ENCODE data around the gene HS3ST3A1. TPM values are rescaled to one million over a fixed set of nuclear protein-coding genes. Genes with fewer than 3 reads are reported as not detected.

Gene HS3ST3A1
- total RNA-seq, 1 experiment from 2014 or later: 3.4 TPM

- WGBS (ENCODE audit: extremely low coverage, insufficient read length, low lambda C conversion rate): no CpG with 5 or more reads among the region's 2 CpGs
- Histone ChIP-seq H3K9ac (ENCODE audit: extremely low read depth, insufficient read length, low read length) (no peak overlapping the region), H4K91ac (ENCODE audit: insufficient read length, low read depth, low read length) (no peak overlapping the region), H4K8ac (replicated peaks; ENCODE audit: insufficient read length, low read depth, low read length) (no peak overlapping the region), H2BK12ac (ENCODE audit: insufficient read length, low read depth, low read length) (no peak overlapping the region), H2AFZ (ENCODE audit: low read length) (no peak overlapping the region), H2BK120ac (ENCODE audit: low read depth, low read length, poor library complexity, severe bottlenecking) (no peak overlapping the region), H3K4me2 (ENCODE audit: insufficient read depth, insufficient read length, low read length) (no peak overlapping the region), H2BK5ac (ENCODE audit: insufficient read length, low read length) (no peak overlapping the region), H3T11ph (ENCODE audit: low read length) (no peak overlapping the region), H3K79me2 (ENCODE audit: insufficient read depth, low read length) (no peaks in the 10 kb centered on the region), H2BK15ac (ENCODE audit: low read depth, low read length) (no peak overlapping the region), H3K4ac (ENCODE audit: low read depth, low read length) (no peak overlapping the region), H4K5ac (ENCODE audit: insufficient read length, low read depth, low read length) (no peak overlapping the region), H3K23me2 (ENCODE audit: insufficient read length, low read depth, low read length, poor library complexity, severe bottlenecking) (no peaks in the 10 kb centered on the region), H3K56ac (ENCODE audit: insufficient read length, low read depth, low read length) (no peak overlapping the region), H3K4me1 (ENCODE audit: insufficient read depth, low read length) (no peaks in the 10 kb centered on the region), H2BK20ac (ENCODE audit: low read depth, low read length, poor library complexity, severe bottlenecking) (no peak overlapping the region), H4K20me1 (ENCODE audit: control insufficient read depth, insufficient read depth, insufficient read length) (no peaks in the 10 kb centered on the region), H2AK5ac (ENCODE audit: insufficient read length, low read length) (no peak overlapping the region), H3K79me1 (ENCODE audit: insufficient read depth, low read depth, low read length, poor library complexity, severe bottlenecking) (no peaks in the 10 kb centered on the region), H3K18ac (ENCODE audit: insufficient read length, low read depth, low read length) (no peak overlapping the region), H3K27ac (ENCODE audit: insufficient read length, low read depth, low read length) (no peak overlapping the region), H3K27me3 (ENCODE audit: insufficient read depth, low read length) (no peaks in the 10 kb centered on the region), H3K9me3 (ENCODE audit: control insufficient read depth, low read depth, low read length) (no peaks in the 10 kb centered on the region), H3K23ac (ENCODE audit: insufficient read length, low read depth, low read length) (no peak overlapping the region), H3K14ac (ENCODE audit: insufficient read depth, low read length) (no peak overlapping the region)
- TF ChIP-seq, protein P1, sequence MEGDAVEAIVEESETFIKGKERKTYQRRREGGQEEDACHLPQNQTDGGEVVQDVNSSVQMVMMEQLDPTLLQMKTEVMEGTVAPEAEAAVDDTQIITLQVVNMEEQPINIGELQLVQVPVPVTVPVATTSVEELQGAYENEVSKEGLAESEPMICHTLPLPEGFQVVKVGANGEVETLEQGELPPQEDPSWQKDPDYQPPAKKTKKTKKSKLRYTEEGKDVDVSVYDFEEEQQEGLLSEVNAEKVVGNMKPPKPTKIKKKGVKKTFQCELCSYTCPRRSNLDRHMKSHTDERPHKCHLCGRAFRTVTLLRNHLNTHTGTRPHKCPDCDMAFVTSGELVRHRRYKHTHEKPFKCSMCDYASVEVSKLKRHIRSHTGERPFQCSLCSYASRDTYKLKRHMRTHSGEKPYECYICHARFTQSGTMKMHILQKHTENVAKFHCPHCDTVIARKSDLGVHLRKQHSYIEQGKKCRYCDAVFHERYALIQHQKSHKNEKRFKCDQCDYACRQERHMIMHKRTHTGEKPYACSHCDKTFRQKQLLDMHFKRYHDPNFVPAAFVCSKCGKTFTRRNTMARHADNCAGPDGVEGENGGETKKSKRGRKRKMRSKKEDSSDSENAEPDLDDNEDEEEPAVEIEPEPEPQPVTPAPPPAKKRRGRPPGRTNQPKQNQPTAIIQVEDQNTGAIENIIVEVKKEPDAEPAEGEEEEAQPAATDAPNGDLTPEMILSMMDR (conservative IDR thresholded peaks at IDR 0.05): no peak
- H3K27ac Mint-ChIP-seq: no peak overlapping the region
- H3K9me3 Mint-ChIP-seq: peaks cover 0 to 3% of the 10 kb centered on the region in 2 experiments; a peak in 2 of 5 replicates
- no peaks in the 10 kb centered on the region for H3K27me3 Mint-ChIP-seq (ENCODE audit: low read depth)
- no peaks in the 10 kb centered on the region; a peak in 1 of 4 replicates for H3K4me1 Mint-ChIP-seq
- peaks cover 17 to 23% (median 19%) of the 10 kb centered on the region in 3 experiments for H3K36me3 Mint-ChIP-seq (ENCODE audit: insufficient read depth in 1 of 3, low read depth in 3 of 3)
- H3K4me3 Mint-ChIP-seq: no peak overlapping the region
- no peak for DNase-seq
Measured at GRCh38 chr17:13546851-13547250, 54.9 kb downstream of the HS3ST3A1 start.
